Activated CD4-positive, alpha-beta T cell treated with anti-CD3 and anti-CD28 coated beads, Interleukin-10, Interleukin-2, amounts not matched to agents 100 ng/mL and 50 ng/mL, durations not matched to agents 16 hours and 8 hours (primary cell): ENCODE results near the gene COMTD1.

Experiments
- DNase-seq: peaks from one replicate; pipeline ENCODE4 v3.0.0-alpha.2; 2020

COMTD1 gene

GRCh38 chr10:75235375-75236177, at the start of gene COMTD1:
TSS of gene COMTD1 (minus strand) at chr10:75235957. CDS start at chr10:75235928, 29 bp downstream.
- peak; percentile 98 for DNase-seq

- DNase-seq = no peak
Measured at GRCh38 chr10:75283671-75284470, 48.1 kb upstream of the COMTD1 start.

- no peak for DNase-seq
Measured at GRCh38 chr10:75283078-75283670, 47.4 kb upstream of the COMTD1 start.

- DNase-seq = no peak
Measured at GRCh38 chr10:75281974-75282373, 46.2 kb upstream of the COMTD1 start.

GRCh38 chr10:75280236-75280635, 44.5 kb upstream of the COMTD1 start:
- DNase-seq = no peak

- no peak for DNase-seq
Measured at GRCh38 chr10:75276069-75276872, 40.5 kb upstream of the COMTD1 start.

GRCh38 chr10:75272896-75273295, 37.1 kb upstream of the COMTD1 start:
- no peak for DNase-seq

GRCh38 chr10:75272094-75272493, 36.3 kb upstream of the COMTD1 start:
- no peak for DNase-seq

GRCh38 chr10:75269605-75270004, 33.8 kb upstream of the COMTD1 start:
- DNase-seq = no peak

GRCh38 chr10:75266945-75267344, 31.2 kb upstream of the COMTD1 start:
- DNase-seq = no peak

GRCh38 chr10:75265856-75266255, 30.1 kb upstream of the COMTD1 start:
- no peak for DNase-seq

- no peak for DNase-seq
Measured at GRCh38 chr10:75263806-75264205, 28.0 kb upstream of the COMTD1 start.

- DNase-seq = no peak
Measured at GRCh38 chr10:75261813-75262705, 26.3 kb upstream of the COMTD1 start.

- DNase-seq = no peak
Measured at GRCh38 chr10:75260990-75261389, 25.2 kb upstream of the COMTD1 start.

GRCh38 chr10:75254739-75255138, 19.0 kb upstream of the COMTD1 start:
- no peak for DNase-seq

- no peak for DNase-seq
Measured at GRCh38 chr10:75253281-75254220, 17.8 kb upstream of the COMTD1 start.

GRCh38 chr10:75250934-75251333, 15.2 kb upstream of the COMTD1 start:
- no peak for DNase-seq

- no peak for DNase-seq
Measured at GRCh38 chr10:75247797-75248196, 12.0 kb upstream of the COMTD1 start.

- no peak for DNase-seq
Measured at GRCh38 chr10:75246506-75246905, 10.7 kb upstream of the COMTD1 start.
